ENCODE results near the gene MED26.

MED26 gene

DNA sequence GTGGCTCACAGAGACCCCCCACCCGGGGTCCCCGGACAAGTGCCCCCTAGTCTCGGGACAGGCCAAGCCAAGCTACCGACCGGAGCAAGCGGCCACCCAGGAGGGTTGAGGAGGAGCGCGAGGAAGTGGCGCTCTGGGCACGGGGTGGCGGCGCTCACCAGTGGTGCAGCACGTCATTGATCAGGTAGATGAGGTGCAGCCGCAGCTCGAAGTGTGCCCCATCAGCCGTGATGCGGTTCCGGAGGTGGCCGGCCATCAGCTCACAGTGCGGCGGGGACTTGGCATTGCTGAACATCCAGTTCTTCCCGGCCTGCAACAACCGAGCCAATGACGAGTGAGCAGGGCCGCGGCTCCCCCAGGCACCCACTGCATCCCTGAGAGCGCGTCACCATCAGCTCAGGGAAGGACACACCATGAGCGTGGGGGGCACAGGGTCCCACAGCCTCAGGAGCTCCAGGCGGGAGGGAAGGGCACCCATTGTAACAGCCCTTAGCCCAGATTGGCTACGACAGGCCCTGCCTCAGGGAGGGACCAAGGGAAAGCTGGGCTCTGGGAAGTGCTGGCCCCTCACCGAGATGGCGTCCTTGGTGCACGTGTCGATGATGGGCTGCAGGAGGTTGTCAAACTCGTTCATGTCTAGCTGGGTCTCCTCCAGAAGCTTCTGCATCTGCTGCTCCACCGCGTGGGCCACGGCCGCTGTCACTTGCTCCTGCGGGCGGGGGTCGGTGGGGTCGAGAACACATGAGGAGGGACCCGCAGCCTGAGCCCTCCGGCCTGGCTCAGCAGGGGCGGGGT lies 95.4 kb downstream of the MED26 start:
- H3K27ac ChIP-seq = no peak overlapping the region
- in situ Hi-C loops (cut with HindIII; ENCODE audit: low pct_ligation_motif_present, low sequenced_read_pairs) = no loop called here
- DNase-seq = no peak
- H3K4me3 ChIP-seq (ENCODE audit: low read depth, low read length) = no peak overlapping the region
- no peaks in the 10 kb centered on the region for H3K27me3 ChIP-seq (replicated peaks)
- TF ChIP-seq CTCF (IDR thresholded peaks at IDR 0.05; ENCODE audit: low read depth, low read length, missing control alignments) = no peak
- peaks cover 82% of the 10 kb centered on the region for H3K36me3 ChIP-seq (replicated peaks)

- peaks cover 92% of the 10 kb centered on the region for H3K36me3 ChIP-seq (replicated peaks)
- no peaks in the 10 kb centered on the region for H3K27me3 ChIP-seq (replicated peaks)
- in situ Hi-C loops (cut with HindIII; ENCODE audit: low pct_ligation_motif_present, low sequenced_read_pairs) = no loop called here
- H3K27ac ChIP-seq = no peak overlapping the region
- no peak for TF ChIP-seq CTCF (IDR thresholded peaks at IDR 0.05; ENCODE audit: low read depth, low read length, missing control alignments)
- no peak overlapping the region for H3K4me3 ChIP-seq (ENCODE audit: low read depth, low read length)
- no peak for DNase-seq
These were observed 96.7 kb downstream of the MED26 start for GRCh38 chr19:16531380-16531669.

GRCh38 chr19:16530540-16531379 lies 97.2 kb downstream of the MED26 start:
- Histone ChIP-seq H3K27me3 (replicated peaks) (no peaks in the 10 kb centered on the region), H3K4me3 (ENCODE audit: low read depth, low read length) (no peak overlapping the region), H3K27ac (no peak overlapping the region), H3K36me3 (replicated peaks) (peaks cover 90% of the 10 kb centered on the region)
- in situ Hi-C loops (cut with HindIII; ENCODE audit: low pct_ligation_motif_present, low sequenced_read_pairs) = no loop called here
- no peak for TF ChIP-seq CTCF (IDR thresholded peaks at IDR 0.05; ENCODE audit: low read depth, low read length, missing control alignments)
- no peak for DNase-seq

- no peak for DNase-seq
- in situ Hi-C loops (cut with HindIII; ENCODE audit: low pct_ligation_motif_present, low sequenced_read_pairs) = no loop called here
- no peak for TF ChIP-seq CTCF (IDR thresholded peaks at IDR 0.05; ENCODE audit: low read depth, low read length, missing control alignments)
- H3K27ac ChIP-seq = no peak overlapping the region
- H3K36me3 ChIP-seq (replicated peaks) = peaks cover 92% of the 10 kb centered on the region
- H3K27me3 ChIP-seq (replicated peaks) = no peaks in the 10 kb centered on the region
- H3K4me3 ChIP-seq (ENCODE audit: low read depth, low read length) = no peak overlapping the region
These were observed 98.4 kb downstream of the MED26 start for GRCh38 chr19:16529466-16530144.

DNA sequence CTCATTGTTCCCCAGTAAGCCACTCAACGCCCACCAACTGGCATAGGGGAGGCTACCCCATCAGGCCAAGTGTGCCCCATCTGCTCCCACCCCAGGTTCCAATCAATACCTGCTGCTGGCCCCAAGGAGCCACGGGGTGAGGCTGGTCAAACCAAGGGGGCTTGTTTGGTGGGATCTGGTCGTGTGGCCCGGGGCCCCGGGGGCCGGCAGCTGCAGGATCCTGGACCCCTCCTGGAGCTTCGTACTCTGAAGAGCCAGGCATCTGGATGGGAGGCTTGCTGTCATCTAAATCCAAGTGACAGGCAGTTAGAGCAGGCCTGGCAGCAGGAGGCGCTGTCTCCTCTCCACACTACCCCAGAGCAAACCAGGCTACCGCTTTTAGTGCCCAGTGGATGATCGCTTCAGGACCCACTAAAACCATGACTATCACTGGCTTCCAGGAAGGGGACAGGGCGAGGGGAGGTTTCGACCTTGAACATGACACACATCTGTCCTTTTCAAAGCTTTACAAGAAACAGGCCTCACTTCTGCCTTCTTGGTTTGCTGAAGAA lies 100.0 kb downstream of the MED26 start:
- in situ Hi-C loops (cut with HindIII; ENCODE audit: low pct_ligation_motif_present, low sequenced_read_pairs) = no loop called here
- H3K27ac ChIP-seq = no peak overlapping the region
- H3K36me3 ChIP-seq (replicated peaks) = peaks cover 93% of the 10 kb centered on the region
- no peaks in the 10 kb centered on the region for H3K27me3 ChIP-seq (replicated peaks)
- TF ChIP-seq CTCF (IDR thresholded peaks at IDR 0.05; ENCODE audit: low read depth, low read length, missing control alignments) = peak; percentile 65
- no peak for DNase-seq
- H3K4me3 ChIP-seq (ENCODE audit: low read depth, low read length) = no peak overlapping the region

Measured in brain microvascular endothelial cell (primary cell).